ENCODE data around the gene NTN1.
"Not testable (repeated sequence)": the region's sequence is repeated elsewhere in the genome, so short reads cannot be mapped to it uniquely, and the experiment has no call there.

DNA sequence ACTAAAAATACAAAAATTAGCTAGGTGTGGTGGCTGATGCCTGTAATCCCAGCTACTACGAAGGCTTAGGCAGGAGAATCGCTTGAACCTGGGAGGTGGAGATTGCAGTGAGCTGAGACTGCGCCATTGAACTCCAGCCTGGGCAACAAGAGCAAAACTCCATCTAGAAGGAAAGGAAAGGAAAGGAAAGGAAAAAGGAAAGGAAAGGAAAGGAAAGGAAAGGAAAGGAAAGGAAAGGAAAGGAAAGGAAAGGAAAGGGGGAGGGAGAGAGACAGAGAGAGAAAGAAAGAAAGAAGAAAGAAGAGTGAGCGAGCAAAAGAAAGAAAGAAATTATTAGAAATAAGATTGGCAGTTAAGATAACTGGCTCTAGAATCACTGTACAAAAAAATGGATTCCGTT lies 37.1 kb upstream of the NTN1 start:
- TF ChIP-seq, protein P1, sequence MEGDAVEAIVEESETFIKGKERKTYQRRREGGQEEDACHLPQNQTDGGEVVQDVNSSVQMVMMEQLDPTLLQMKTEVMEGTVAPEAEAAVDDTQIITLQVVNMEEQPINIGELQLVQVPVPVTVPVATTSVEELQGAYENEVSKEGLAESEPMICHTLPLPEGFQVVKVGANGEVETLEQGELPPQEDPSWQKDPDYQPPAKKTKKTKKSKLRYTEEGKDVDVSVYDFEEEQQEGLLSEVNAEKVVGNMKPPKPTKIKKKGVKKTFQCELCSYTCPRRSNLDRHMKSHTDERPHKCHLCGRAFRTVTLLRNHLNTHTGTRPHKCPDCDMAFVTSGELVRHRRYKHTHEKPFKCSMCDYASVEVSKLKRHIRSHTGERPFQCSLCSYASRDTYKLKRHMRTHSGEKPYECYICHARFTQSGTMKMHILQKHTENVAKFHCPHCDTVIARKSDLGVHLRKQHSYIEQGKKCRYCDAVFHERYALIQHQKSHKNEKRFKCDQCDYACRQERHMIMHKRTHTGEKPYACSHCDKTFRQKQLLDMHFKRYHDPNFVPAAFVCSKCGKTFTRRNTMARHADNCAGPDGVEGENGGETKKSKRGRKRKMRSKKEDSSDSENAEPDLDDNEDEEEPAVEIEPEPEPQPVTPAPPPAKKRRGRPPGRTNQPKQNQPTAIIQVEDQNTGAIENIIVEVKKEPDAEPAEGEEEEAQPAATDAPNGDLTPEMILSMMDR (IDR thresholded peaks at IDR 0.05; ENCODE audit: low read length): not testable (repeated sequence)
- TF ChIP-seq EZH2 (IDR thresholded peaks at IDR 0.05; ENCODE audit: borderline replicate concordance, low read length): not testable (repeated sequence)

Data from OCI-LY1 (cell line).